ENCODE results near the gene VWF.

The VWF gene

DNA sequence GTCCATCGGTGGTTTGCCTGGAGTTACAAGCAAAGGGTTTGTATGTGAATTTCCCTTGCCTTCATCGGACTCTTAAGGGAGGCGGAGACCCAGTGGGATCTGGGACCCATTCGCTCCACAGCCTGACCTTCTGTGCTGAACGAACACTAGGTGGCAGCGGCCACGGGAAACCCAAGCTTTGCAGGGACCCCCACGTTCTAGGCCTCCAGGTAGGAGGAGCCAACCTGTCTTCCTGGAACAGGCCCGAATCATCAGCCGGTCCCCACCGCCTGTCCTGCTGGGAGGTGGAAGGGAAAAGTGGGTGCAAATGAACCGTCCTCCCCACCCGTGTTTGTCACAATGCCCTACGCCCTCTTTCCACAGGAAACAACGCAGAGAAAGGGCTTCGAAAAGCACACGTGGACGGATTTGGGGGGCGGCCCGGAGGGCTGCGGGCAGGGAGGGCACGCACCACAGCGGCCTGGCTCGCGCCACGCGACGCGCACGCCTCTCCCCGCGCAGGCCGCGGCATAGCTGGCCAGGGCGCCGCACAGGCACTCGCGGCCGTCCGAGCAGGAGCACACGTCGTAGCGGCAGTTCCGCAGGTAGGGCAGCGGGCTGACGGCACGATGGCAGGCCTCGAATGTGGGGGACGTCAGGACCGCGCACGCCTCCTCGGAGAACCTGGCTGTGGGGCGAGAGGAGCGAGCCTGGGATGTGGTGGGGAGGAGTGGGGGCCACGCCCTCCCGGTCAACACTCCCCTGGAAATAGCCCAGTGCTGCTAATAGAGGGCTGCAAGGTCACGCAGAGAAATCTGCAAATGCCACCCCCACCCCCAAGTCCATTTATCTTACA is 67.8 kb downstream of the VWF start:
- DNase-seq, result peak in 1 of 2 experiments; percentile 20

DNA sequence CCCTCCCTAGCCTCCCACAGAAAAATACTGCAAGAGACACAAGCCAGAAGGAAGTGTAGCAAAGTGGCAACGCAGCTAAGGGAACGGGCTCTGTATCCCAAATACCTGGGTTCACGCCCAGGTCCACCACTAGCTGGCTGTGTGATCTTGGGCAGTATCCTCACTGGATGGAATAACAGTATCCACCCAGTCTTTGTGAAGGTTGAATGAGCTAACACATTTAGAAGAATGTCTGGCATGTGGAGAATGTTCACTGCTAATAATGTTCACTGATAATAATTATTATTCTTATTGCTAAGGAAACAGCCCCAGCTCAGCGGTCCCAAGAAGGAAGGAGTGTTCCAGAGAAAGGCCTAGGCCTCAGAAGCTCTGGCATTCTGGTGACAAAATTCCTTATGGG is 70.9 kb downstream of the VWF start:
- DNase-seq, result no peak

DNA sequence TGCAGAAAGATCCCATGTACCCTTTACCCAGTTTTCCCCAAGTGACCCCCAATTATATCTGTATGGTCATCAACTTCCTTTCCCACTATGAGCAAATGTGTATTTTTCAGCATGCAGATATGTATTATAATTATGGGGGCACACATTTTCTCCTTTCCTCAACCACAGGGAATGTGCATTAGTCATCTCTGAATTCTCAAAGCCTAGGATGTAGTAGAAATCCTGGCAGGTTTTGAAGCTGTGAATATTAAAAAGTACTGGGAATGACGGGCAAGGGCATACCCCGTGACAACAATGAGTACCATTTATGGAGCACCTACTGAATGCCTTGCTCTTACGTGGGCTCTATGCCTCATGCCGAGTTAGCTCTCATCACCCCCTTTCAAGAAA is 71.5 kb downstream of the VWF start:
- no peak for DNase-seq

DNA sequence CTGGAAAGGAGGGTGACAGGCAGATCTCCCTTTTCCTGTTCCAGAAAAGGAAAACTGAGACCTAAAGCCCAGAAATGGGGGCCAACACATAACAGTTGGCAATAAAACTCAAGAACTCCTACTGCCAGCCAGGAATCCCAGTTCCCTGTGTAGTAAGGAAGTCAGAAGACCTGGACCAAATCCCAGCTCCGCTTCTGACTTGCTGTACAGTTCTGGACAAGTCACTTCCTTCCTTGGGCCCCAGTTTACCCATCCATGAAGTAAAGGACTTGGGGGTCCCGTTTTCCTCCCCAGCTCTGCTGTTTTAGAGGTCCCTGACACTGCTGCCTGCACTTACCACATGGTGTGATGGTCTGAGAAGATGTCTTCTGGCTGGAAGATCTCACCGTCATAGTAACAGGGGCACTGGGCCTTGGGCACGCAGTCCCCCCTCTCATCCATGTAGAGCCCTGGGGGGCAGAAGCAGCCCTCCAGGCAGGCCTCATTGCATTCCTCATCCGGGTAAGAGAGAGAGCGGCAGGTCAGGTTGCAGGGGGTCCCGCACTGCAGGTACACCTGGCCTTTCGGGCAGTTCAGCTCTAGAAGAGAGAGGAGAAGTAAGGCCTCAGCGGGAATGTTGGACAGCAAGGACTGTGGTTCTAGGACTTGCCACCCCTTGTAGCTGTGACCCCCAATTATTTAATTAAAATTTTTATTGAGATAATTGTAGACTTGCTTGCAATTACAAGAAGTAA is 72.1 kb downstream of the VWF start:
- no peak for DNase-seq

DNA sequence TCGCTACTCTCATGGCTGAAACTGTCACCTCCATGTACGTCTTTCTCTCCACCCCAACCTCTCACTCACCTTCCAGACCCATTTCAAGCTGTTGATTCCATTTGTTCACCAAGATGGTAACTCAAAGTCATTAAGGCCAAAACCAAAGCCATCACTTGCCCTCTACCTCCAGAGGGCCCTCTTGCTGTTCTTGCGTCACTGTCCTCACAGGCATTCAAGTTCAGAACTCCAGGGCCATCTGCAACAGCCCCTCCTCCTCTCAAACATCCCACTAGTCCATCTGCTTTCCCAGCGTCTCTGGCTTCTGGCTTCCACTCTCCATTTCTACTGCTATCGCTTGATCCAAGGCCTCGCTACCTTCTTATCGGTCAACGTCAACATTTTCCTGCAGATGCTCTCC is 74.5 kb downstream of the VWF start:
- DNase-seq, result peak in 1 of 2 experiments; percentile 49

DNA sequence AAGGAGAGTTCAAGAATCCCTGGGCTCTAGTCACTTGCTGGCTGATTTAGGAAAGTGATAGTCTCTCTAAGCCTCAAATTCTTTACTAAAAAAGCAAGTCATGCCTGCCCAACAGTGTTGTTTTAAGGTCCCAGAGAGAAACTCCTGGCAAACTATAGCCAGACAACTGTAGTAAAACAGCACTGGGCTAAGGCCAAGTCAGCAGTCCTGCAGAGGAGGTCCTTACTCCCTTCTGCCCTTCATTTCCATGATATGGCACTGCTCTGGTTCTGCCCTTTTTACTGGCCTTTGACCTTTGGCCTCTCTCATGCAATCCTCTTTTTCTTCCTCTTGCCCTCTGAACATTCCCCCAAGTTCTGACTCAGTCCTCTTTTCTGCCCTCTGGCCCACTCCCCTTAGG is 74.9 kb downstream of the VWF start:
- no peak for DNase-seq

DNA sequence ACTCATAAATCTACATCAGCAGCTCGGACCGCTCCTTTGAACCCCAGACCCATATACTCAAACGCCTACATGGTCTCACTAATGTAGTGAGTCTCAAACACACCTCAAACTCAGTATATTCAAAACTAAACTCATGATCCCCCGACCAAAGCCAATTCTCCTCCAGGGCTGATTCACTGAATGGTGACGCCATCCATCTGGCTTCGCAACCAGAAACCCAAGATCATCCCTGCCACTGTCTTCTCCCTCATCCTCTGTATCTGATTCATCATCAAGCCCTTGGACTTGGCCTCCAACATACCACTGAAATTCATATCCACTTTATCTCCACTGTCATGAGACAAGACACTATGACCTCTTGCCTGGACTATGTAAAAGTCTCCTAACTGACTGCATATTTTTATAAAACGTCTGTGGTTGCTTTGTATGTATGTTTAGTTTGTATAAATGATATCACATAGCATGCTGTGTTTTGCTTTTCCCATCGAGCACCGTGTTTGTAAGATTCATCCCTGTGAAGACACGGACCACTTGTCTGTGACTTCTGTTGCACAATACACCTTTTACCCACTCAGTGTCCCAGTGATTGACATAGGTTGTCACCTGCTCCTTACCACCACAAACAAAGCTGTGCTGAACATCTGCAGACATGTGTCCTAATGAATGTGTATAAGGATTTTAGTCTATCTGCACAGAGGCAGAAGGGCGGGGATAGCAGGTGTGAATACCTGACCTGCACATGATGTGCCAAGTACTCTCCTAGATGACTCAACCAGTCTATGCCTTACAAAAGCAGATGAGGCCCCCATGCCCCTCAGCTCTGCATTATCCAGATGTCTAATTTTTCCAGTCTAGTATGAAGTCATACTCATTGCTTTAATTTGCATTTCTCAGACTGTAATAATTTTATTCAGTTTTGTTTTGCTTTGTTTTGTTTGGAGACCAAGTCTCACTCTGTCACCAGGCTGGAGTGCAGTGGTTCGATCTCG is 76.9 kb downstream of the VWF start:
- DNase-seq, result no peak

DNA sequence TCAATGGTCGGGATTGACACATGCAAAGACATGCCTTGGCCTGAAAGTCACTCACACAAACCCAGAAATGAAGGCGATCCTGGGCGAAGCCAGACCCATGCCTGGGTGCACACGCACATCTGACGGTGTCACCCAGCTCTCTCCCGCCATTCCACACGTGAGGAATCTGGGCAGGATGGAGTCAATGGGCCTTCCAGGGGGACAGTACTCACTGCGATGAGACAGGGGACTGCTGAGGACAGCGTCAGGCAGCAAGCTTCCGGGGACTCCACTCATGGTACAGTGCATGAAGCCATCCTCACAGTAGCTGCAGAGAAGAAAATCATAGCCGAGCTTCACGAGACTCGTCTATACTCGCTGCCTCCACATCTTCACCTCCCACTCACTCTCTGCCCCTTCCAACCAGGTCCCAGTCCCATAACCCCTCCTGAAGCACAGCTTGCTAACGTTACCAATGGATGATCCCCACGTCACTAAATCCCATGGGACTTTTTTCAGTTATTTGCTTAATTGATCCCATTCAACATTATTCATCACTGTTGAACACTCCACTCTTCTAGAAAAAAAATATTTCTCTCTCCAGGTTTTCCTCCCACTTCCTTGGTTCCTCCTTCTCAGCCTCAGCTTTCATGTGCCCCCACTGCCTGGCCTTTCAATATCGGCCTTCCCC is 77.8 kb downstream of the VWF start:
- no peak for DNase-seq

DNA sequence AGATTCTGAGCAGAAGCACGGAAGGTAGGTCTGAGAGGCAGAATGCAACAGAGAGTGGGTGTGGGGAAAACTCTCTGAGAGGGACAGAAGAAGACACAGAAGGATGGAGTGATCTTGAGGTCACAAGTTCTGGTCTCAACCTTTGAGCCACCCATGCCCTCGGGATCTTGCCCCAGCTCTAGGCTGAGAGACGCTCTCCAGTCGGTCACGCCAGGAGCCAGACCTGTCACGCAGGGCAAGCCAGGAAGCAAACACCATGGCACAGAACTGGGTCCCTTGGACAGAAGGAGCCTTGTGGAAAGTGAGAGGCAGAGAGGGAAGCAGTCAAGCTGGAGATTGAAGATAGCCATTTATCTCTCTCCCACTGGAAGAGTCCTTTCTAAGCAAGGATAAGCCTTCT is 79.0 kb downstream of the VWF start:
- no peak for DNase-seq

DNA sequence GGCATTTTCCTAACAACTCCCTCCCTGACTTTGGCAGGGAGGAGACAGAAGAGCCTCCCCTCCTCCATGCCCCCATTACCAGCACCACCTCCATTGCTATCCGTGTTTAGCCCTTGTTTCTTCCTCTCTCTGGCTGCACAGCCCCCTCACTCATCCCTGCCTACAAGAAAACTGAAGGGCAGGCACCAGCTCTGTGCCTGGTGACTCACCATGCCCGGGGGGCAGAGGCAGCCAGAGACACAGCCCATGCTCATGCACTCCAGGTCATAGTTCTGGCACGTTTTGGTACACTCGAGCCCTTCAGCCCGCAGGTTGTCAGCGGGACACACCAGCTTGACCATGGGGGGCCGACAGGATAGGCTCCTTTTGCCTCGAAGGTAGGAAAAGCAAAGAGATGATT is 80.4 kb downstream of the VWF start:
- no peak for DNase-seq

DNA sequence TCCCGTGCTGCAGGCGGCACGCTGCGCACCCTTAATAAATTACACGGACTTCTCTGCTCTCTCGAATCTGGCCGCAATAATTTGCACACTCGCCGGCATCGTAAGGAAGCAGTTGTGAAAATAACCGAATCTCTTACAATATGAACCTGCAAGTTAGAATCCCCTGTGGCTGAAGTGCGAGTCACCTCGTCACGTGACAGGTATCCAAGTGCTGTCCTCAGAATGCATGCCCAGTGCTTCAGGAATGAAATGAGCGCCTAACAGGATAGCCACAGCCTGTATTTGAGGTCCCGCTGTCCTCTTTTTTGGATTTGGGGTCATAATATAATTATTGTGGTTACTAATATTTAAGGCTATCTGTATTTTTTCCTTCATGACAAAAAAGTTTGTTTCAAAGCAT is 82.0 kb downstream of the VWF start:
- DNase-seq, result no peak

DNA sequence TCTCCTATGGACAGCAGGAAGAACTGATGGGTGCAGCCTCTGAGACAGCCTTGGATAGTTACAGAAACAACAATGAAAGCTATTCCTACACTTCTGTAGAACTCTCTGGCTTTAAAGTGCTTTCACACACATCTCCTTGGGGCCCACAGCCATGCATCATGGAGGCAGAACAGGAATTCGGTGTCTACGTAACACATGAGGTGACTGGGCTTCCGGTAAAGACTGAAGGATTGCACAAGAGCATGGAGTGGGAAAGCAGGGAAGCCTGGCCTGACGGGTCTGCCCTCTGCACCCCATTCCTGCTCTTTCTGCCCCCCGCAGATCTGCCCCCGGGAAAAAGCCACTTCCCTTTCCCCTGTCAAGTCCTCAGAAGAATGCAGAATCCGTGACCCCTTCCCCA is 82.6 kb downstream of the VWF start:
- no peak for DNase-seq

DNA sequence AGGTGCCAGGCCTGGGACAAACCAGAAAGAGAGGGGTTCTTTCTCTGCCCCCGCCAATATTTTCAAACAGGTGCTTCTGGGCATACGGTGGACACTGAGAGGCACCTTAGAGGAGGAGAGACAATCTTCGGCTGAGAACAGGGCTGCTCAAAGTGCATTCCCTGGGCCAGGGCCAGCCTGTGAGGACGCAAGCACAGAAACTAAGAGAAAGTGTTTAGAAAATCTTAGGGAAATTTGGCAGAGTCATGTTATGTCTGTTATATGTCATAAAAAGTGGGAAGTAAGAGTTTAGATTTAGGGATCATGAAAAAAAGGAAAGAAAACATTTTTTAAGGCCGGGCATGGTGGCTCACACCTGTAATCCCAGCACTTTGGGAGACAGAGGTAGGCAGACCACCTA is 83.7 kb downstream of the VWF start:
- no peak for DNase-seq

DNA sequence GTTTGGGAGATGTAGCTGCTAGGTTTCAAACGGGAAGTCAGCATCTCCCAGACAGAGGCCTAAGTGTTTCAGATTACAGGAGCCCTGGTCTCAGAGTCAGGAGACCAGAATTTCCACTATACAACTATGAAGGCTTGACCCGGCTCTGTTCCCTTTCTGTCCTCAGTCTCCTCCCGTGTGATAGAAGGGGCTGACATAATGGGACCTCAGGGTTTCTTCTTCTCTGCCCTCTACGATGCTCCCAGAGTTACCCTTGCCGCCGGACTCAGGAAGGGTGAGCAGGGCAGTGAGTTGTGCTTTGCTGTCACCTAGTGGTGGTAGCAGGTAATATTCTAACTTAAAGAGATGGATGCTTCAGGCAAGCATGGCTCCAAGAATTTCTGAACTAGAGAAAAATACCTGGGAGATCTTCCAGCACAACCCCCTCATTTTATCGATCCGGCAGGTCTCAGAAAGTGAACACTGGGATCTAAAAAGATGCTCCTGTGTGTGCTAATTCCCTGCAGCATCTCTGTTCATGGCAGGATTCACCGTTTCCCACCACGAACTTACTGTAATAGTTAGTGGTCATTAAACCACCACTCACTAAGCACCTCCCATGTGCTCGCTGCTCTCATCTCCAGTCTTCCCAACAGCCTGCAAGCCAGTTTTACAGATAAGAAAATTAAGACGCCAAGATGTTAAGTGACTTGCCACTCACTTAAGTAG is 84.4 kb downstream of the VWF start:
- DNase-seq, result peak; percentile 63 to 81

DNA sequence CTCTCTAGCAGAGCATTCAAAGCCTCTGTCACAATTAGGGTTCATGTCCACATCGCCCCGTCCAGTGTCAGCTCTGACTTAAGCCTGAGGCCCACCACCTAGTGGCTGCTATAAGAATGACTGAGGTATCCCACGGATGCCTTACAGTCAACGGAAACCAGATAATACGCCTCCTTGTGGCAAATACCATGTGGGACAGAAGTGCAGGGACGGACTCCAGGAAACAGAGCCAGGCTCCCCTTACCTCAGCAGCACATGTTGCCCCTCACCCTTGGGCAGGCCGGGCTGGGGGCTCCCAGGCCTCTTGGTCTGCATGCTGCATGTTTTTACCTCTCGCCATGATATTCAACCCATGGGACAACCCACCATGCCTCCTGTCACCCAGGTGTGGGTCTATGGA is 86.3 kb downstream of the VWF start:
- peak in 1 of 2 experiments; percentile 66 for DNase-seq

DNA sequence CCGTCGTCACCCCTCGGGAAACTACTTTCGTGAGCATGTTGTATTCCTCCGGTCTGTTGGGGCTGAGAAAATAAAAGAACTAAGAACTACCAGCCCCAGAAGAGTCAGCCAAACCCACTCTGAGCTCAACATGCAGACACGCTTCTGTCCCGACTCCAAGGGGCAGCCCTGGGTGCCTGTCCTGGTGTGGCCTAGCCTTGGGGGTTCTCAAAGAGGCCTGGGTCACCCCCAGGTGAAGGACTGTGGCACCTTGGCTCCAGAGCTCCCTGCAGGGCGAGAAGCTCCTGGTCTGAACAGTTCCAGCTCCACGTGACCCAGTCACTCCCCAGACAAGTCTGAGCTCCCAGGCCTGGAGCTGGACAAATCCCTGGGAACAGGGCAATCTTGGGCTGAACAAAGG is 87.0 kb downstream of the VWF start:
- no peak for DNase-seq

DNA sequence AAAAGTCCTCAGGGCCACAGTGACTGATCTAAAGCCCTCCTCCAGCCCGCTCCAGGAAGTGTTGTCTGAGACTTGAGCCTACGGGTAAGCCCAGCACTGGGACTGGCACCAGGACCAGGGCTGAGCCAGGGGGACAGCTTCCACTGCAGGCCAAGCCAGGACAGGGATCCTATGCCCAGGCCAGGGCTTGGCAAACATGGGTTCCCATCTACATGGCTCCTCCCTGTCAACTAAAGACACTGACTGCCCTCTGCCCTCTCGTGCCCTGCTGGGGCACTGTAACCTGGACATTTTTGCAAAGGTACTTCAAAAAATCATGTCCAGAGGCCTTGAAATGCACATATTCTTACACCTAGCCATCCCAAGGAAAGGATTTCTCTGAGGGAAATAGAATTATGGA is 88.0 kb downstream of the VWF start:
- DNase-seq, result no peak

DNA sequence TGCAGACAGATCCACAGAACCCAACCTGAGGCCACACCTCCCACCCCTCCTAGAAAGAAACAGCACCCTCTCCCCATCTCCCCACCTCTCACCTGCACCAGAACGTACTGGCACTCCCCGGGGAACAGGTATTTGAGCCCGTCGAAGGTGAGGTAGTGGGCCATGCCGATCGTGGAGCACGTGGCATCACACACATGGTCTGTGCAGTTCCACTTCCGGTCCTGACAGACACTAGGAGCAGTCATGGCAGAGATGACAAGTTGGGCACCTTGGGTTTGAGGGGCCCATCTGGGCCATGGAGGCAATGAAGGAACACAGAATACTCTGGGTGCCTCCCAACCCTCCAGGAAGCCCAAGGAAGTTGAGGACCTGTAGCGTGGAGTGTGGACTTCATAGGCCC is 89.9 kb downstream of the VWF start:
- DNase-seq, result no peak

DNA sequence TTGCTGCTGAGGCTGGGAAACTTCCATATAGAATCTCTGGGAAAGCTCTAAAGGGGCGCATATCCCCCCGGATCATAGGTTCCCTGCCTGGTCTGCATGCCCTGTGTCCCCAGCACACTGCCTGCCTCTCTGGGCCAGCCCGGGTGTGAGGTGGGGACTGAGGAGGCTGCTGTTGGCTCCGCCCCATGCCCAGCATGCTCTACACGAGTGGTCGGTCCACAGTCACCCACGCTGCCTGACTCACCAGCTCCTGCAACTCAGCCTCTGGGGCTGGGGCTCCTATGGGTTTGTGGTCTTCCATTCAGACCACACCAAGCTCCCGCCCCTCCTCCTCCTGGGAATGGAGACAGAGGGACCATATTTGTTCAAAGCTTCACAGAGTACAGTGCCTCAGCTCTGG is 90.9 kb downstream of the VWF start:
- no peak for DNase-seq

DNA sequence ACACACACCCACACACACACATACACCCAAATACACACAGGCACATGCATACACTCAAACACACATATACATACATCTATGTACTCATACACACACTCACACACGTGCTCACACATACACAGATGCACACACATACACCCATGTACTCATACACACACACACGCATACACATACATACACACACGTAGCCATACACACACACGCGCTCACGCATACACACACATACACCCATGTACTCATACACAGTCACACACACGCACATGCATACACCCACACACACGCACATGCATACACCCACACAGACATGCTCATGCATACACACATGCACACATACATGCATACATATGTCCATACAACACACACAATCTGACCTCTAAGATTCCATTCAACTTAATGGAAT is 91.7 kb downstream of the VWF start:
- no peak for DNase-seq

DNA sequence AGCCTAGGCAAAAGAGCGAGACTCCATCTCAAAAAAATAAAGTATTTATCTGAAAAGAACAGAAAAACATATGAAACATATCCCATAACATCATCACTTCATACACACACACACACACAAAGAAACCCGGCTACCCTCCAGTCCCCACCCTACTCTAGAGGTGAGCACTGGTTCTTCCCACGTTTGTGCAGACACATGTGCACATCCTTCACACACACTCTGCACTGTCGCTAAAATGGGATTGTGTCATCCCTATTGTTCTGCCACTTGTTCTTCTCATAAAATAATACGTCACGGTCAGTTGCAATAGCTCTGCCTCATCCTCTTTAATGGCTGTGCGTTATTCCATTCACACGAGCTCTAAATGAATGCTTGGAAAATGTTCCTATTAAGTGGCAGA is 93.5 kb downstream of the VWF start:
- DNase-seq, result no peak

DNA sequence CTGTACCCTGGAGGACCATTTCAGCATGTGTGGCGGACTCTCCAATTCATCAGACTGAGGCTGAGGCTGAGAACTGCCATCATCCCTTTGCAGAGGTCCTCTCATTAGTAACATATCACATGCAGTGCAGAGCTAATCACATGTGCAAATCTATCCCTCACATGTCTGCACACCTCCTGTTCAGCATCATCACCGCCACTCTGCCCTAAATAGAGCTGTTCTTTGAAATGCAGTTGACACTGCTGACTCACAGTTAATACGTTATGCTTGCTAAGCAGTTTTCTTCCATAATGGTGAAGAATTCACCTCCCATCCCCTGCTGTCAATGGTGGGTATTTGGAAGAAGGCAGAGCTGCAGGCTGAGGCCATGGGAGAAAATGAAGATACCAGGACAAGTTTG is 94.4 kb downstream of the VWF start:
- DNase-seq, result no peak
